Osteocyte (in vitro differentiated cells): ENCODE data around the gene BCAT1. TPM values are rescaled to one million over a fixed set of nuclear protein-coding genes. Genes with fewer than 3 reads are reported as not detected.
"Not testable (repeated sequence)": the region's sequence is repeated elsewhere in the genome, so short reads cannot be mapped to it uniquely, and the experiment has no call there.

Experiments used
- DNase-seq: peaks from one replicate; pipeline ENCODE4 v3.0.0; 2021; ENCODE audit warnings: mixed read lengths; ENCODE audit not compliant: unreplicated experiment; ENCODE audit errors: extremely low spot score
- H3K27ac Mint-ChIP-seq: one replicate; pipeline ENCODE4 v1.8.0; 2021; ENCODE audit warnings: mild to moderate bottlenecking, mixed read lengths; ENCODE audit not compliant: unreplicated experiment
- H3K27me3 Mint-ChIP-seq: one replicate; pipeline ENCODE4 v1.8.0; 2021; ENCODE audit warnings: mixed read lengths; ENCODE audit not compliant: unreplicated experiment
- H3K36me3 Mint-ChIP-seq: one replicate; pipeline ENCODE4 v1.8.0; 2021; ENCODE audit warnings: mixed read lengths; ENCODE audit not compliant: unreplicated experiment
- H3K4me1 Mint-ChIP-seq: one replicate; pipeline ENCODE4 v1.8.0; 2021; ENCODE audit warnings: mixed read lengths; ENCODE audit not compliant: unreplicated experiment
- H3K4me3 Mint-ChIP-seq: one replicate; pipeline ENCODE4 v1.8.0; 2021; ENCODE audit warnings: mild to moderate bottlenecking, moderate library complexity, mixed read lengths; ENCODE audit not compliant: unreplicated experiment
- H3K9me3 Mint-ChIP-seq: one replicate; pipeline ENCODE4 v1.8.0; 2021; ENCODE audit warnings: mixed read lengths; ENCODE audit not compliant: unreplicated experiment
- CTCF ChIP-seq: fragments of 200-600 bp; sonication (generic); IDR thresholded peaks from 2 replicates; pipeline ENCODE4 v1.5.0; 2021; ENCODE audit warnings: antibody characterized with exemption, mild to moderate bottlenecking, moderate library complexity
- total RNA-seq: library from RNA; stranded (reverse); gene quantifications from 2 replicates; pipeline ENCODE4 v1.2.1, GENCODE V29; 2021

BCAT1 gene
- total RNA-seq, 1 donor from 2014 or later: 155 TPM

- peaks cover 44% of the 10 kb centered on the region for H3K36me3 Mint-ChIP-seq
- DNase-seq: no peak
- H3K27ac Mint-ChIP-seq: no peak overlapping the region
- no peak for TF ChIP-seq CTCF
- no peaks in the 10 kb centered on the region for H3K27me3 Mint-ChIP-seq
- H3K4me3 Mint-ChIP-seq: no peak overlapping the region
- no peaks in the 10 kb centered on the region for H3K9me3 Mint-ChIP-seq
- H3K4me1 Mint-ChIP-seq: peaks cover 2% of the 10 kb centered on the region
Measured at GRCh38 chr12:24810378-24810777, 138.5 kb downstream of the BCAT1 start.

GRCh38 chr12:24809306-24809705 lies 139.6 kb downstream of the BCAT1 start:
- not testable (repeated sequence) for H3K4me3 Mint-ChIP-seq, DNase-seq, H3K4me1 Mint-ChIP-seq, H3K27ac Mint-ChIP-seq, H3K27me3 Mint-ChIP-seq, H3K9me3 Mint-ChIP-seq
- peaks cover 37% of the 10 kb centered on the region for H3K36me3 Mint-ChIP-seq

GRCh38 chr12:24808651-24809050 lies 140.2 kb downstream of the BCAT1 start:
- no peak overlapping the region for H3K4me3 Mint-ChIP-seq
- DNase-seq: no peak
- peaks cover 31% of the 10 kb centered on the region for H3K36me3 Mint-ChIP-seq
- no peaks in the 10 kb centered on the region for H3K27me3 Mint-ChIP-seq
- H3K4me1 Mint-ChIP-seq: no peaks in the 10 kb centered on the region
- H3K27ac Mint-ChIP-seq: no peak overlapping the region
- TF ChIP-seq CTCF: no peak
- H3K9me3 Mint-ChIP-seq: peaks cover 7% of the 10 kb centered on the region

GRCh38 chr12:24806386-24806785 lies 142.5 kb downstream of the BCAT1 start:
- no peak overlapping the region for H3K27ac Mint-ChIP-seq
- no peaks in the 10 kb centered on the region for H3K27me3 Mint-ChIP-seq
- no peak for DNase-seq
- no peaks in the 10 kb centered on the region for H3K4me1 Mint-ChIP-seq
- peaks cover 13% of the 10 kb centered on the region for H3K36me3 Mint-ChIP-seq
- H3K9me3 Mint-ChIP-seq: peaks cover 7% of the 10 kb centered on the region
- no peak overlapping the region for H3K4me3 Mint-ChIP-seq
- no peak for TF ChIP-seq CTCF

GRCh38 chr12:24803430-24804245 lies 145.3 kb downstream of the BCAT1 start:
- no peak for DNase-seq
- no peaks in the 10 kb centered on the region for H3K36me3 Mint-ChIP-seq
- H3K4me3 Mint-ChIP-seq: no peak overlapping the region
- no peak for TF ChIP-seq CTCF
- no peaks in the 10 kb centered on the region for H3K27me3 Mint-ChIP-seq
- no peak overlapping the region for H3K27ac Mint-ChIP-seq
- no peaks in the 10 kb centered on the region for H3K4me1 Mint-ChIP-seq
- H3K9me3 Mint-ChIP-seq: peaks cover 7% of the 10 kb centered on the region
